Fibroblast of pulmonary artery (primary cell): ENCODE data around the gene CCSER1.
A peak's percentile ranks its signal among the peaks of the same experiment; 100 is the strongest.
"Not testable (repeated sequence)": the region's sequence is repeated elsewhere in the genome, so short reads cannot be mapped to it uniquely, and the experiment has no call there.

Experiments
- DNase-seq: peaks from one replicate; pipeline ENCODE4 v3.0.0-alpha.2; 2010; ENCODE audit warnings: low read depth
- H3K4me3 ChIP-seq: replicated peaks from 2 replicates; pipeline ENCODE4 v1.5.1; 2011; ENCODE audit warnings: low read depth, mild to moderate bottlenecking, control low read depth, low read length, moderate library complexity
- TF ChIP-seq, protein P1 (sequence below): IDR thresholded peaks from 2 replicates; pipeline ENCODE4 v1.5.1; 2011; ENCODE audit warnings: mild to moderate bottlenecking, control low read depth, low read length, inconsistent platforms; ENCODE audit errors: missing control alignments

Gene CCSER1

DNA sequence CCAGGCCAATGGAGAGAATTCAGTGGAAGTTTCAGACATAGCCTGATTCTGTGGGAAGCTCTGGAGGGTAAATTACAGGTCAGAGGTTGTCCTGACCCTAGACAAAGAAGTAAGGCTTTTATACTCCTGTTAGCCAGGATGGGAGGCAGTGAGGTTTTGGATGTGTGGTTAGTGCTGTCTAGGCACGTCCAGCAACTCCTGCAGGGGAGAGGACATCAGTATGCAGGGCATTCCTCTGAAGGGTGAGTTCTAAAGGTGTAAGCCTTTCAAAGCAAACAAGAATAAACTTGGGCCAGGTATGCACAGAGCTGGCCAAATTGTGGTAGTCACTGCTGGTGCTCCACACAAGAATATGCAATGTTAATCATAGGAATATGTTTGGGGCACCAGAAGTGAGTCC, 562.5 kb downstream of the CCSER1 start:
- no peak overlapping the region for H3K4me3 ChIP-seq
- DNase-seq = no peak
- TF ChIP-seq, protein P1, sequence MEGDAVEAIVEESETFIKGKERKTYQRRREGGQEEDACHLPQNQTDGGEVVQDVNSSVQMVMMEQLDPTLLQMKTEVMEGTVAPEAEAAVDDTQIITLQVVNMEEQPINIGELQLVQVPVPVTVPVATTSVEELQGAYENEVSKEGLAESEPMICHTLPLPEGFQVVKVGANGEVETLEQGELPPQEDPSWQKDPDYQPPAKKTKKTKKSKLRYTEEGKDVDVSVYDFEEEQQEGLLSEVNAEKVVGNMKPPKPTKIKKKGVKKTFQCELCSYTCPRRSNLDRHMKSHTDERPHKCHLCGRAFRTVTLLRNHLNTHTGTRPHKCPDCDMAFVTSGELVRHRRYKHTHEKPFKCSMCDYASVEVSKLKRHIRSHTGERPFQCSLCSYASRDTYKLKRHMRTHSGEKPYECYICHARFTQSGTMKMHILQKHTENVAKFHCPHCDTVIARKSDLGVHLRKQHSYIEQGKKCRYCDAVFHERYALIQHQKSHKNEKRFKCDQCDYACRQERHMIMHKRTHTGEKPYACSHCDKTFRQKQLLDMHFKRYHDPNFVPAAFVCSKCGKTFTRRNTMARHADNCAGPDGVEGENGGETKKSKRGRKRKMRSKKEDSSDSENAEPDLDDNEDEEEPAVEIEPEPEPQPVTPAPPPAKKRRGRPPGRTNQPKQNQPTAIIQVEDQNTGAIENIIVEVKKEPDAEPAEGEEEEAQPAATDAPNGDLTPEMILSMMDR = no peak

DNA sequence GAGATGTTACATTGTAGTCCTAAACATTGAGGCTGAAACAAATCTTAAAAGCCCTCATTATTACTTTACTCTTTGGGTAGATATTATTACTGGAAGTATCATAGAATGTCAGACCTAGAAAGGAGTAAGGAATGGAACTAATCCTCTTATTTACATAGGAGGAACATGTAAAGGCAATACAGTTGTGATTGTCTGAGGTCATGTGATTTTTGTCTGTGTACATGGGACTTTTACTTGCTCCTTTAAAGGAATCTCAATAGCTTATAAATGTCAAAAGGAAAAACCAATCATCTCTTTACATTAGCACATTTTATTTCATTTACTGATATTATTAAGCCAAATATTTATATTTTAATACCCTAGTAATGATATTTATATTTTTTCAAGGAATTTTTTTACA, 568.2 kb downstream of the CCSER1 start:
- no peak for DNase-seq
- H3K4me3 ChIP-seq = no peak overlapping the region
- TF ChIP-seq, protein P1 = no peak

DNA sequence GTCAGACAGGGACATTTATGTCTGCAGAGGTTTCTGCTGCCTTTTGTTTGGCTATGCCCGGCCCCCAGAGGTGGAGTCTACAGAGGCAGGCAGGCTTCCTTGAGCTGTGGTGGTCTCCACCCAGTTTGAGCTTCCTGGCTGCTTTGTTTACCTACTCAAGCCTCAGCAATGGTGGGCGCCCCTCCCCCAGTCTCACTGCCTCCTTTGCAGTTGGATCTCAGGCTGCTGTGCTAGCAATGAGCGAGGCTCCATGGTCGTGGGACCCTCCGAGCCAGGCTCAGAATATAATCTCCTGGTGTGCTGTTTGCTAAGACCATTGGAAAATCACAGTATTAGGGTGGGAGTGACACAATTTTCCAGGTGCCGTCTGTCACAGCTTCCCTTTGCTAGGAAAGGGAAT, 578.3 kb downstream of the CCSER1 start:
- DNase-seq, H3K4me3 ChIP-seq: not testable (repeated sequence)

DNA sequence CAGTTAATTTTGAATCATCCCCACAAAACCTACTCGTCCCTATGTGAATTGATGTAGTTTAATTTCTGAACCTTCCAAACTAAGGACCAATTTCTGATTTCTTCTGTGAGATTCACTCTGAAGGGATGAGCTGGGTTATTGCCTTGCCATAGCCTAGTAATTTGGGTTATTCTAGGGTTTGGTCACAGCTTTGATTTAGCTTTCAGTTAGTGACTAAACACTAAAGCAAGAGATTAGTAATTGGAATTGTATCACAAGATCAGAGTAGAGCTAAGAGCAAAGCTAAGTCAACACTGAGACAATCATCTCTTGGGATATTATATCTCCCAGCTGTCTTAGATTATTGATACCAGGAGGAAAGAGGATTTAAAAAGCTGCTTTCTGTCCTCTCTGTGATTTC, 588.0 kb downstream of the CCSER1 start:
- TF ChIP-seq, protein P1 = no peak
- H3K4me3 ChIP-seq = no peak overlapping the region
- DNase-seq = no peak

DNA sequence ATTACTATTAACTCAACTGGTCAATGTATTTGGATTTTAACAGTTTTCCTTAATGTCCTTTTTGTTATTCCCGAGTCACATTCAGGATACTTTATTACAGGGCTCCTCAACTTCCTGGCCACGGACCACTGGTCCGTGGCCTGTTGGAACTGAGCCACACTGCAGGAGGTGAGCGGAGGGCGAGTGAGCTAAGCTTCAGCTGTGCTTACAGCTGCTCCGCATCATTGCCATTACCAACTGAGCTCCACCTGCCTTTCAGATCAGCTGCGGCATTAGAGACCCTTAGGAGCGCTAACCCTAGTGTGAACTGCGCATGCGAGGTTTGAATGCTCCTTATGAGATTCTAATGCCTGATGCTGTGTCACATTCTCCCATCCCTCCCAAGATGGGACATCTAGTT, 591.7 kb downstream of the CCSER1 start:
- no peak for DNase-seq
- TF ChIP-seq, protein P1 = no peak
- no peak overlapping the region for H3K4me3 ChIP-seq

DNA sequence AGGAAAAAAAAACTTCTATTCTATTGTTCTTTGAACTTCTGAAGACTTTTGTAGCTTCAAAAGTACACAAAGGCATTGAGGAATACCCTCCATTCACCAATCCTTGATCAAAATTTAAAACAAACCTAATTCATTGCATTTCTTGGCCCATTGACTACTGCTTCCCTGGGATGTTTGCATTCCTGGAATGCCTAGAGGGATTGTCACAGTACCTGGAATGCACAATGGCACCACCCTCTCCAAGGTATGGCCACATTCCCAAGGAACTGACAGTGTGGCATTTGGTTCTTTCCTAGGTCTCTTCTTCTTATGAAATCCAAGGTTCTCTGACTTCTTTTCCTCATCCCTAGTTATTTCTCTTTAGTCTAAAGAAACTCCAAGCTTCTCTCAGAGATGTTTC, 600.7 kb downstream of the CCSER1 start:
- no peak overlapping the region for H3K4me3 ChIP-seq
- TF ChIP-seq, protein P1 = no peak
- peak; percentile 6 for DNase-seq

DNA sequence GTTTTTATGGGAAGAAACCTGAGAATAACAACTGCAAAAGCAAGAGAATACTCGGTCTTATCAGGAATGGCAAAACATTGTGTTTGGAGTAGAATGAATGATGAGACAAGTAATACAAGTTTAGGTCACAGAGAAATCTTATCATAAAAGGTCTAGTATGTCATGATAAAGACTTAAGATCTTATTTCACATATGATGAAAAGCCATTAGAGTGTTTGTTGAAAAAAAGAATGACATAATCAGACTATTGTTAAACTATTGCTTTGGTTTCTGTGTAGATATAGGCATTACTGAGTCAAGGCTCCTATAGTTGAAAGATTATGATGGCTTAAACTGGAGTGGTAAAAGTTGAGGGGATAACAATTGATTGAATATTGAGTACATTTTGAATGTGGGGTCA, 603.6 kb downstream of the CCSER1 start:
- no peak overlapping the region for H3K4me3 ChIP-seq
- TF ChIP-seq, protein P1 = no peak
- DNase-seq = no peak

DNA sequence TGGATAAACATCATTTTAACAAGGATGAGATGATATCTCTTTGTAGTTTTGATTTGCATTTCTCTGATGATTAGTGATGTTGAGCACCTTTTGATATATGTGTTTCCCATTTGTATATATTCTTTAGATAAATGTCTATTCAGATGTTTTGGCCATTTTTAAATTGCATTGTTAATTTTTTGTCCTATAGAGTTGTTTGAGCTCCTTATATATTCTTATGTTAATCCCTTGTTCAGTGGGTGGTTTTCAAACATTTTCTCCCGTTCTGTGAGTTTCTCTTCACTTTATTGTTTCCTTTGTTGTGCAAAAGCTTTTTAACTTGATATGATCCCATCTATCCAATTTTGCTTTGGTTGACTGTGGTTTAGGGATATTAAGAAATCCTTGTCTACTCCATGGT, 606.0 kb downstream of the CCSER1 start:
- TF ChIP-seq, protein P1 = no peak
- DNase-seq = no peak
- H3K4me3 ChIP-seq = no peak overlapping the region
